GM18858 (cell line): ENCODE measurements around the gene PIGB.
A peak's percentile ranks its signal among the peaks of the same experiment; 100 is the strongest.
"Not testable (repeated sequence)": the region's sequence is repeated elsewhere in the genome, so short reads cannot be mapped to it uniquely, and the experiment has no call there.

Experiments
- ATAC-seq: cut with Tn5 transposase; IDR thresholded peaks from one replicate; pipeline ENCODE4 v1.9.1; 2021; ENCODE audit not compliant: unreplicated experiment

Gene PIGB

GRCh38 chr15:55297315-55297714 lies 21.7 kb upstream of the PIGB start:
- no peak for ATAC-seq

DNA sequence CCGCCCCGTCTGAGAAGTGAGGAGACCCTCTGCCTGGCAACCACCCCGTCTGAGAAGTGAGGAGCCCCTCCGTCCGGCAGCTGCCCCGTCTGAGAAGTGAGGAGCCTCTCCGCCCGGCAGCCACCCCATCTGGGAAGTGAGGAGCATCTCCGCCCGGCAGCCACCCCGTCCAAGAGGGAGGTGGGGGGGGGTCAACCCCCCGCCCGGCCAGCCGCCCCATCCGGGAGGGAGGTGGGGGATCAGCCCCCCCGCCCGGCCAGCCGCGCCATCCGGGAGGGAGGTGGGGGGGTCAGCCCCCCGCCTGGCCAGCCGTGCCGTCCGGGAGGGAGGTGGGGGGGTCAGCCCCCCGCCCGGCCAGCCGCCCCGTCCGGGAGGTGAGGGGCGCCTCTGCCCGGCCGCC lies 16.2 kb upstream of the PIGB start:
- not testable (repeated sequence) for ATAC-seq

GRCh38 chr15:55319537-55320237 lies 665 bp downstream of the PIGB start:
- peak; percentile 47 for ATAC-seq

DNA sequence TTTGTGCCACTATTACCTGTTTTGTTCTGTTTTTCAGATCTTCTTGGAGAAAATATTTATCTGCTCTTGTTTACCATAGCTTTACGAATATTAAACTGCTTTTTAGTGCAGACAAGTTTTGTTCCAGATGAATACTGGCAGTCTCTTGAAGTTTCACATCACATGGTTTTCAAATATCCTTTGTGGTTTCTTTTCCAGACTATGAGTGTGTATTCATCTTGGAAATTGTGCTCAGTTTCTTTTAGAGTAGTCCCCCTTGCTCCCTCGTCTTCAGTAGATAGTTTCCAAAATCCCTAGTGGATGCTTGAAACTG lies 1.2 kb downstream of the PIGB start:
- ATAC-seq: no peak

DNA sequence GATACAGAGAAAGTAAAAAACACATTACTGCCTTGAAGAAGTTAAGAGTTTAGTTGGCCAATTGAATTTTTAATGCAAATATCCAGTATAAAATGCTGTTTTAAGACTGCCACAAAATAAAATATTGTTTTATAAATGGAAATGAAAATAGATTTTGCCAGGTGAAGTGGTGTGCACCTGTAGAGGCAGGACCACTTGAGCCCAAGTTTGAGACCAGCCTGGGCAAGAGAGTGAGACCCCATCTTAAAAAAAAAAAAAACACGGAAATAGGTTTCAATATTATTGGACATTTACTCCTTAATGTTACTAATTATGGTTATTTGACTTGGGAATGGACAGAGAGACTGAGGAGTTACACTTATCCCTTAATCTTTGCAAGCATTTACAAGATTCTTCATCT lies 1.9 kb downstream of the PIGB start:
- no peak for ATAC-seq

DNA sequence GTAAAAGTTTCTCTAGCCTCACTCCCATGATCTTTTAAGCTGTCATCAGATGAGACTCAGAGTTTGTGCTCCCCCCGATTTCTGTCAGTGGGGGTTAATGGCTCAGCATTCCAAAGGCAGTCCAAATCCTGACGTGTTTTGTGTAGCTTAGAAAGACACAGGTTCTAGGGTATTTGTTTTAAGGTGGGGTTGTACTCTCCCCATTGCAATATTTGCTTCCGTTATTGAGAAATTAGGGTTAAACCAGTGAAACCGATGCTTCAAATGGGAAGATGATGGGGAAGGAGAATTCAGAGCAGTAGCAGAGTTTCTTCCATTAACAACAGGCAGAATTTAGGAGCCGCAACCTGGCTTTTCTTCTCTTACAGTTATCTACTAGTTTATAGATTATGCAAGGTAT lies 3.4 kb downstream of the PIGB start:
- ATAC-seq: no peak

GRCh38 chr15:55327387-55327786 lies 8.4 kb downstream of the PIGB start:
- no peak for ATAC-seq

GRCh38 chr15:55334371-55334770 lies 15.3 kb downstream of the PIGB start:
- no peak for ATAC-seq

GRCh38 chr15:55334997-55335396 lies 16.0 kb downstream of the PIGB start:
- ATAC-seq: no peak

- ATAC-seq: no peak
These were observed 18.1 kb downstream of the PIGB start for GRCh38 chr15:55337160-55337559.

GRCh38 chr15:55343168-55343567 lies 24.1 kb downstream of the PIGB start:
- no peak for ATAC-seq

GRCh38 chr15:55344206-55344605 lies 25.2 kb downstream of the PIGB start:
- no peak for ATAC-seq

DNA sequence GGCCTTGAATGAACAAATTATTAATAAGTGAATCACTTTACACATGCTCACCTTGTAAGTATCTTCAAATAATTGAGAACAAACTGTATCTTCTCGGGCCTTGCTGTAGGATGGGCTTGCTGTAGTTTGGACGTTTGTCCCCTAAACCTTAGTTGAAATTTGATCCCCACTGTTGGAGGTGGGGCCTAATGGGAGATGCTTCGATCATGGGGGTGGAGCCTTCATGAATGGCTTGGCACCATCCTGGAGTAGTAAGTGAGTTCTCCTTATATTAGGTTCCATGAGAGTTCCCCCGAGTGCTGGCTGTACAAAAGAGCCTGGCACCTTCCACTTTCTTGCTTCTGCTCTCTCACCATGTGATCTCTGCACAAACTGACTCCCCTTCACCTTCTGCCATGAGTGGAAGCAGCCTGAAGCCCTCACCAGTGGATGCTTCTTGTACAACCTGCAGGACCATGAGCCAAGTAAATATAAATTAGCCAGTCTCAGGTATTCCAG lies 29.3 kb downstream of the PIGB start:
- ATAC-seq: no peak

- no peak for ATAC-seq
These were observed 30.3 kb downstream of the PIGB start for GRCh38 chr15:55349282-55349681.

DNA sequence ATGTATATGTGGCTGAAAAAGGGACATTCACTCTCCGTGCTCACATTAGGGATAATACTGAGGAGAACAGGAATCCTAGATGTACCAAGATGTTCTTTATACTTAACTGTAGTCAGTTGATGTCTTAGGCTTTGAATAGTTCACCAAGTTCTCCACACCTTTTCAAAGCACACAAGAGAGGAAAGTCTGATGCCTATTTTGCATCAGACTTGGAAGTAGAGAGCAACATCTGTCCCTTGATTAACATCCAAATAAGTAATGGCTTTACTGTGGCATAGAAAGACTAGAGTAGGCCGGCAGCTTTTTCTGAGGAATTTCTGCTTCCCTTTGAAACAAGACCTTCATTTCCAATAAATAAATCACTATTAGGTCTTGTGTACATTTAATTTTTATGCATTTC lies 34.0 kb downstream of the PIGB start:
- no peak for ATAC-seq

DNA sequence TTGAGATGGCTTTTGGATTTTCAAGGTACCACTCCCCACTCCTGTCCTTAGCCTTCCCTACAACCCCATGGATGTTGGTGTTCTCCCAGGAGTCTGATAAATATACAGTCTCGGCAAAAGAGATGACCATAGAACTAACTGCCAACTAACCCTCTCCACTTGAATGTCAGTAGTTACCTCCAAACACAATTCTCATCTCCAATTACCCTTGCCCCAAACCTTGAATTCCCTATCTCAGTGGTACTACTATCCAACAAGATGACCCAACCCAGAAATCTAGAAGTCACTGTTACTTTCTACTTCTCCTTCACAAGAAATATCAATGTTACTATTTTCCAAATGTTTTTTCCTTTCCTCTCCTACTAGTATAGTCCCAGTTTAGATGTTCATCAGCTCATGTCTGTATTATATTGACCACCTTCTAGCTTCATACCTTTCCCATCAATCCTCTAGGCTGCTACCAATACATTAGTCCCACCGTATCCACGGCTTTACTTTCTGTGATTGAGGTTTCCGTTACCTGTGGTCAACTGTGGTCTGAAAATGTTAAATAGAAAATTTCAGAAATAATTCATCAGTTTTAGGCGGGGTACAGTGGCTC lies 38.1 kb downstream of the PIGB start:
- no peak for ATAC-seq

DNA sequence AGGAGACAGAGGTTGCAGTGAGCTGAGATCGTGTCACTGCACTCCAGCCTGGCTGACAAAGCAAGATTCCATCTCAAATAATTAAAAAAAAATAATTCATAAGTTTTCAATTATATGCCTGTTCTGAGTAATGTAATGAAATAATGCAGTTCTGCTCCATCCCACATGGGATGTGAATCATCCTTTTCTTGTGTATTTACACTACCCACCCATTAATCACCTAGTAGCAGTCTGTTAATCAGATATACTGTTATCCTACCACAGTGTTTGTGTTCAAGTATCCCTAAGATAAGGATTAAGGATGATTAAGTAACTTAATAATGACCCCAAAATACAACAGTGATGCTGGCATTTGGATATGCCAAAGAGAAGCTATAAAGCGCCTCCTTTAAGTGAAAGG lies 38.8 kb downstream of the PIGB start:
- ATAC-seq: no peak

- no peak for ATAC-seq
These were observed 39.4 kb downstream of the PIGB start for GRCh38 chr15:55358471-55358870.

GRCh38 chr15:55360256-55360655 lies 41.2 kb downstream of the PIGB start:
- ATAC-seq: no peak

- ATAC-seq: no peak
These were observed 42.0 kb downstream of the PIGB start for GRCh38 chr15:55361048-55361447.

DNA sequence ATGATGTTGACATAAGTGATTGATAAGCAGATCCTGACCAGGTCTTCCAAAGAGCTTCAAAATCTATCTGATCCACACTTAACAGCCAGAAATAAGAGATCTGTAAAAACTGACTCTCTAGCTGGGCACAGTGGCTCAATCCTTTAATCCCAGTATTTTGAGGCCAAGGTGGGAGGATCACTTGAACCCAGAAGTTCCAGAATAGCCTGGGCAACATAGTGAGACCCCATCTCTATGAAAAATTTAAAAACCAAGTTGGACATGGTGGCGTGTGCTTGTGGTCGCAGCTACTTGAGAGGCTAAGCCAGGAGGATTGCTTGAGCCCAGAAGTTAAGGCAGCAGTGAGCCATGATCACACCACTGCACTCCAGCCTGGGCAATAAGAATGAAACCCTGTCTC lies 43.6 kb downstream of the PIGB start:
- no peak for ATAC-seq

- ATAC-seq: no peak
These were observed 48.0 kb downstream of the PIGB start for GRCh38 chr15:55366981-55367380.
